Activated CD4-positive, alpha-beta T cell treated with anti-CD3 and anti-CD28 coated beads for 1 hour (primary cell): ENCODE results near the gene GAMT.
"Not testable (repeated sequence)": the region's sequence is repeated elsewhere in the genome, so short reads cannot be mapped to it uniquely, and the experiment has no call there.

ENCODE experiments used
- DNase-seq: peaks from one replicate; pipeline ENCODE4 v3.0.0-alpha.2; 2020

The GAMT gene

GRCh38 chr19:1433119-1434039 lies 32.0 kb upstream of the GAMT start:
- DNase-seq: no peak

GRCh38 chr19:1432507-1432887 lies 31.2 kb upstream of the GAMT start:
- no peak for DNase-seq

GRCh38 chr19:1431759-1432506 lies 30.6 kb upstream of the GAMT start:
- no peak for DNase-seq

DNA sequence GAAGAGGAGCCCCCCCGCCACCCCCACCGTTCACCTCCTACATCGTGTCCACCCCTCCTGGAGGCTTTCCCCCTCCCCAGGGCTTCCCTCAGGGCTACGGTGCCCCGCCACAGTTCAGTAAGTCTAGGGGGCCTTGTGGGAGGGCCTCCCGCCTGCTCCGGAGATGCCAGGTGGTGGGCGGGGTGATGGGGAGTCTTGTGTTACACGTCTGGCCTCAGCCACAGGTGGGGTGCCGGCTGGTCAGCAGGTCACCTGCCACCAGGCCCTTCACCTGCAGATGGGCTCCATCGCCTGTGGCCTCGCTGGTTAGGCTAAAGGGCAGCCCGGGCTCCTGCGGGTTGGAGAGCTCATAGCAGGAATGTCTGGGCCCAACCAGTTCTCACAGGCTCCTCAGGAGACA lies 28.9 kb upstream of the GAMT start:
- DNase-seq: no peak

- DNase-seq: no peak
Measured at GRCh38 chr19:1429750-1430149, 28.4 kb upstream of the GAMT start.

- no peak for DNase-seq
Measured at GRCh38 chr19:1428738-1429391, 27.5 kb upstream of the GAMT start.

DNA sequence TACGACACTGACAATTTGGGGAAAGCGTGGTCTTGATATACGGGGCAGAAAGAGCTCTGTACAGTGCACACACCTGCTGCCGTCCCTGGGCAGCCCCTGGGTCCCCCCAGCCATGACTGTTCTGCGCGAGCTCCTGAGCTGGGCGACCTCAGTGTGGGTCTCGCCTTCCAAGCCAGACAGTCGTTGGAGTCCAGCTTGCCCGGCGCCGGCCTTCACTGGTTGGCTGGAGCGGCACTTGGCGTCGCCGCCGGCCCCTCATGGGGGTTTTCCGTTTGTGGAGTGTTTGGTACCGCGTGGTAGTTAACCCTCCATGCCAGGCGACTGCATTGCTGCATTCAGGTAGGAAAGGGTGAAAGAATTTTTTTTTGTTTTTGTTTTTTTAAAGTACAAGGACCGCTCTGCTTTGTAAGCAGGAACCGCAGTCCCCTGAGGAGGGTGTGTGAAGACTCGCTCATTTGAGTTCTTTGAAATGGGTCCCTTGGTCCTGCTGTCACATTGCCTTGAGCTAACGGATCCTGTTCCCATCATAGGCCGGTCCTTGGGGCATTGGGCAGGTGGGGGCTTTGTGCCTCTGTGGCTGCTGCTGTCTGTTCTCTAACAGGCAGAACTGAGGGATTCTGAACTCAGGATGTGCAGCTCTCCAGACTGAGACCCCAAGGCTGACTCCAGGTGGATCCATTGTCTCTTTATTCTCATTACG lies 26.0 kb upstream of the GAMT start:
- no peak for DNase-seq

GRCh38 chr19:1426736-1427135 lies 25.4 kb upstream of the GAMT start:
- DNase-seq: no peak

- DNase-seq: no peak
Measured at GRCh38 chr19:1425902-1426301, 24.6 kb upstream of the GAMT start.

GRCh38 chr19:1425102-1425837 lies 23.9 kb upstream of the GAMT start:
- no peak for DNase-seq

GRCh38 chr19:1424192-1424955 lies 23.0 kb upstream of the GAMT start:
- DNase-seq: no peak

- DNase-seq: no peak
Measured at GRCh38 chr19:1423436-1424191, 22.3 kb upstream of the GAMT start.

DNA sequence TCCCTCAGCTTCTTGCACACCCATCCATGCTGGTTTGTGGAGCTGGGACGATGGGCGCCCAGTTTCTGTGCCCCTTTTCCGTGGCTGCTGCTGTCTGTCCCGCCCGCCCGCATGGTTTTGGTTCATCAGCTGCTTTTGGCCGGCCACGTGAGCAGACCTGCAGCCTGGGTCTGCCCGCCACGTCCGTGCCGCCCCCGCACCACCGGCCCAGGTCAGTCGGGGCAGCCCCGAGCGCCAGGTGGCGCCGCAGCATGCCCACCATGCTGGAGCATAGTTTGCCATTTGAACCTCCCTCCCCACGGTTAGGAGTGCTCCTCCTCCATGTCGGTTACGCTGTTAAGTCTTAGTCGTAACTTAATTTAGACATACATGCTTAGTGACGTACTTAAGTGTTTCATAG lies 21.6 kb upstream of the GAMT start:
- DNase-seq: no peak

- no peak for DNase-seq
Measured at GRCh38 chr19:1422360-1422759, 21.0 kb upstream of the GAMT start.

DNA sequence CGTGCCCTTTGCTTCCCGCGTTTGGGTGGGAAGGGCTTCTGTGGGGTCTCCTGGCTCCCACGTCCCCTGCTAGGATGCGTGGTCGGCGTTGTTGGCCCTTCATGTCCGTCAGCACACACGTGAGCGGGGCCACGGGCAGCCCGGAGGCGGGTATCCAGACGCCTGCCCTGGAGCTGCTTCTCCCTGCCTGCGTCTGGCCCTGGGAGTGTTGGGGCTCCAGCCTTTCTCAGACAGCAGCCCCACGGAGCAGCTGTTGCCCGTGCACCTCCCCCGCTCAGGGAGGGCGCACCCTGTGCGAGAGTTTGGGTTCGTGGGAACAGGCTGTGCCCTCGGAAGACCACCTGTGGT lies 20.6 kb upstream of the GAMT start:
- DNase-seq: no peak

GRCh38 chr19:1421218-1421957 lies 20.0 kb upstream of the GAMT start:
- no peak for DNase-seq

DNA sequence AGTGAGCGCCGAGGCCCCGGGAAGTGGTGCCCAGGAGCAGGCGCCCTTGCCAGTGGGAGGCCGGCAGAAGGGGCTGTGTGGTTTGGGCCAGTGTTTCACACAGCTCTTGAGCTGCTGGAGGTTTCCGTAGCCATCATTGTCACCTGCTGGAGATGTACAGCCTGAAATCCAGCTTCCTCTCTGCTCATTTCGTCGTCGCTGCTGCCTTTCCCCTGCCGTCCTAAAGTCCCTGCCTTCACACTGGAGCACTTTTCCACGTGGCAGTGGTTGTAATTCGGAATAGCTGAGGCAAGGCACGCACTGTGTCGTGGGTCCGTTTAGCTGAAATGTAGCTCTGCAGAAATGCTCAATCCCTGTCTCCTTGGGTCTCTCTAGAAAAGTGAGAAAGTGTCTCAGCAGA lies 19.2 kb upstream of the GAMT start:
- DNase-seq: no peak

DNA sequence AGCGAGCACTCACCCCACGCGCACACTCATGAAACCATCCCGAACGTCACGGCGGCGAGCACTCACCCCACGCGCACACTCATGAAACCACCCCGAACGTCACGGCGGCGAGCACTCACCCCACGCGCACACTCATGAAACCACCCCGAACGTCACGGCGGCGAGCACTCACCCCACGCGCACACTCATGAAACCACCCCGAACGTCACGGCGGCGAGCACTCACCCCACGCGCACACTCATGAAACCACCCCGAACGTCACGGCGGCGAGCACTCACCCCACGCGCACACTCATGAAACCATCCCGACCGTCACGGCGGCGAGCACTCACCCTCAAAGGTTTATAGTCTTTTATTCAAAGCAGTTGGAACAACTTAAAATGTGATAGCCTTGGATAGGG lies 18.7 kb upstream of the GAMT start:
- DNase-seq: not testable (repeated sequence)

GRCh38 chr19:1418951-1419738 lies 17.8 kb upstream of the GAMT start:
- no peak for DNase-seq

GRCh38 chr19:1418496-1418775 lies 17.1 kb upstream of the GAMT start:
- no peak for DNase-seq
